DND-41 (cell line): Measurements from ENCODE around the gene BNC2.

Source experiments
- ATAC-seq: fragments of 200-7000 bp; cut with Tn5 transposase; 3 replicates; pipeline ENCODE4 v1.9.1; 2021; ENCODE audit warnings: low read depth; ENCODE audit not compliant: insufficient read depth
- DNase-seq: peaks from one replicate; pipeline ENCODE4 v3.0.0-alpha.2; 2020
- H2AFZ ChIP-seq: 2 replicates; pipeline ENCODE4 v1.6.0; 2012; ENCODE audit warnings: low read depth, low read length
- H3K27ac ChIP-seq: 2 replicates; pipeline ENCODE4 v1.5.1; 2012; ENCODE audit warnings: low read length, inconsistent platforms
- H3K27me3 ChIP-seq: fragments of 200-600 bp; sonication (generic); 2 replicates; pipeline ENCODE4 v1.6.0; 2012; ENCODE audit warnings: low read length, mild to moderate bottlenecking, inconsistent platforms; ENCODE audit not compliant: insufficient read depth, poor library complexity
- H3K36me3 ChIP-seq: 2 replicates; pipeline ENCODE4 v1.5.1; 2012; ENCODE audit warnings: low read length, inconsistent platforms; ENCODE audit not compliant: insufficient read depth
- H3K4me1 ChIP-seq: 2 replicates; pipeline ENCODE4 v1.5.1; 2012; ENCODE audit warnings: mild to moderate bottlenecking, low read length; ENCODE audit not compliant: insufficient read depth
- H3K4me2 ChIP-seq: 2 replicates; pipeline ENCODE4 v1.6.0; 2012; ENCODE audit warnings: mild to moderate bottlenecking, moderate library complexity, low read length, inconsistent platforms; ENCODE audit not compliant: insufficient read depth
- H3K4me3 ChIP-seq, 2 experiments: fragments of 200-600 bp in 1 of 2; shearing (Covaris generic) in 1 of 2; 2 replicates each; pipeline ENCODE4 v1.5.1; 2012 to 2016; ENCODE audit warnings: inconsistent platforms in 2 of 2, low read length in 2 of 2, mild to moderate bottlenecking in 2 of 2, low read depth in 1 of 2, moderate library complexity in 1 of 2
- H3K79me2 ChIP-seq: 2 replicates; pipeline ENCODE4 v1.6.0; 2012; ENCODE audit warnings: low read length, inconsistent platforms; ENCODE audit not compliant: insufficient read depth
- H3K9ac ChIP-seq: 2 replicates; pipeline ENCODE4 v1.6.0; 2012; ENCODE audit warnings: low read depth, mild to moderate bottlenecking, inconsistent platforms, low read length, moderate library complexity
- H3K9me3 ChIP-seq: 2 replicates; pipeline ENCODE4 v1.5.1; 2012; ENCODE audit warnings: low read length, moderate library complexity, mild to moderate bottlenecking, inconsistent platforms; ENCODE audit not compliant: insufficient read depth, severe bottlenecking
- H4K20me1 ChIP-seq: 2 replicates; pipeline ENCODE4 v1.6.0; 2012; ENCODE audit warnings: low read length; ENCODE audit not compliant: insufficient read depth
- EZH2 ChIP-seq: IDR thresholded peaks from 3 replicates; pipeline ENCODE4 v1.6.1; 2012; ENCODE audit warnings: borderline replicate concordance, low read depth, mild to moderate bottlenecking, moderate library complexity, low read length, inconsistent platforms; ENCODE audit not compliant: severe bottlenecking
- TF ChIP-seq, protein P1 (sequence below): IDR thresholded peaks from 2 replicates; pipeline ENCODE4 v1.5.1; 2012; ENCODE audit warnings: borderline replicate concordance, low read length, moderate library complexity, mild to moderate bottlenecking; ENCODE audit not compliant: poor library complexity, severe bottlenecking; ENCODE audit errors: extremely low read depth

BNC2 gene

DNA sequence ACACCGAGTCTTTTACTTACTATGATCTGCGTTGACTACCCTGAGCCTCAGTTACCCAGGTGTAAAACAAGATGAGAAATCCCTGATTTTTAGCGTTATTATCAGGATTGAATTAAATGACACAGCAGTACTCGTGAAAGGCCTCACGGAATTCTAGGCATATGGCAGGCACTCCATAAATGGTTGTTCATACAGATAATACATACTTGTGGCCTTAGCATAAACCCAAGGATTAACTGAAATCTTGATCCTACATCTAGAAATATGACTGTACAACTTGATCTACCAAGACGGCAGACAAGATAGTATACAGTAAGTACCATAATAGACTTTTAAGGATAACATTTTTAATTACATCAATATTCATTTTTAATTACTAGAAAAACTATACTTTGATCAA is 409.8 kb downstream of the BNC2 start:
- no peak for ATAC-seq
- no peaks in the 10 kb centered on the region for H3K27me3 ChIP-seq
- H4K20me1 ChIP-seq, result no peaks in the 10 kb centered on the region; the same call in 1 of the 2 replicates
- no peak overlapping the region for H3K4me2 ChIP-seq
- no peak overlapping the region for H2AFZ ChIP-seq
- H3K9ac ChIP-seq, result no peak overlapping the region
- no peak for DNase-seq
- no peak overlapping the region for H3K27ac ChIP-seq
- no peaks in the 10 kb centered on the region for H3K36me3 ChIP-seq
- H3K4me1 ChIP-seq, result no peaks in the 10 kb centered on the region
- no peaks in the 10 kb centered on the region for H3K79me2 ChIP-seq
- TF ChIP-seq, protein P1, sequence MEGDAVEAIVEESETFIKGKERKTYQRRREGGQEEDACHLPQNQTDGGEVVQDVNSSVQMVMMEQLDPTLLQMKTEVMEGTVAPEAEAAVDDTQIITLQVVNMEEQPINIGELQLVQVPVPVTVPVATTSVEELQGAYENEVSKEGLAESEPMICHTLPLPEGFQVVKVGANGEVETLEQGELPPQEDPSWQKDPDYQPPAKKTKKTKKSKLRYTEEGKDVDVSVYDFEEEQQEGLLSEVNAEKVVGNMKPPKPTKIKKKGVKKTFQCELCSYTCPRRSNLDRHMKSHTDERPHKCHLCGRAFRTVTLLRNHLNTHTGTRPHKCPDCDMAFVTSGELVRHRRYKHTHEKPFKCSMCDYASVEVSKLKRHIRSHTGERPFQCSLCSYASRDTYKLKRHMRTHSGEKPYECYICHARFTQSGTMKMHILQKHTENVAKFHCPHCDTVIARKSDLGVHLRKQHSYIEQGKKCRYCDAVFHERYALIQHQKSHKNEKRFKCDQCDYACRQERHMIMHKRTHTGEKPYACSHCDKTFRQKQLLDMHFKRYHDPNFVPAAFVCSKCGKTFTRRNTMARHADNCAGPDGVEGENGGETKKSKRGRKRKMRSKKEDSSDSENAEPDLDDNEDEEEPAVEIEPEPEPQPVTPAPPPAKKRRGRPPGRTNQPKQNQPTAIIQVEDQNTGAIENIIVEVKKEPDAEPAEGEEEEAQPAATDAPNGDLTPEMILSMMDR, result no peak
- no peaks in the 10 kb centered on the region for H3K9me3 ChIP-seq
- H3K4me3 ChIP-seq, result no peak overlapping the region

DNA sequence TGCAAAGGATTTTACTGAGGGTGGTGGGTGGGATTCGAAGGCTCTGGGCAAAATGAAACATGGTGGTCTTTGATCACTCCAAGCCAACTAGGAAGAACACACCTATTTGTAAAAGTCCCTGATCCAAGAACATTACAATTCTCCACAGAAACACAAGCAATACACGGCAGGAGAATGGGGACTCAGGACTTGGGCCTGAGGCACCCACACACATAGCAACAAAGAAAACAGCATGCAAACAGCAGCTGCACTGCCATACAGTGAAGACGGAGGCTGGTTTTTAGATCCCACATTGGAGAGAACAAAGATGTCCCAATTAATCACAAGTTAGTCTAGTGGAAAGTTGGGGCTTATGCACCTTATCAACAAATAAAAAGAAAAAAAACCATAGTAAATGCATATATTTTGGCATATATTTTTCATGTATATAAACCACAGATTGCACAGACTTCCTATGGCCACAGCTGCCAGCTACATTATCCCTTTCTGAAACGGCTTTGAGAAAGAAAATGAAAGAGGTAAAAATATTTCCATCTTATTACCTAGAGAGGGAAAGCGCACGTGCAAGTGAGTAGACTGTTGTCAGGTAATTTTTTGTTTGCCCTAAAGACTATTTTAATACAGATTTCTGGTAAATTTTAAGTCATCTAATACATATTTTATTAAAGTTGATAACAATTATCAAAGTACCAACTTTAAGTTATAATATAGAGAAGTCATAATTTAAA is 410.9 kb downstream of the BNC2 start:
- Histone ChIP-seq H3K36me3 (no peaks in the 10 kb centered on the region), H3K79me2 (no peaks in the 10 kb centered on the region), H3K9me3 (no peaks in the 10 kb centered on the region), H3K4me1 (no peaks in the 10 kb centered on the region), H4K20me1 (no peaks in the 10 kb centered on the region; the same call in 1 of the 2 replicates), H3K9ac (no peak overlapping the region), H3K4me2 (no peak overlapping the region), H3K27ac (no peak overlapping the region), H3K27me3 (no peaks in the 10 kb centered on the region), H3K4me3 (no peak overlapping the region), H2AFZ (no peak overlapping the region)
- no peak for DNase-seq
- TF ChIP-seq EZH2, result no peak
- TF ChIP-seq, protein P1, result no peak
- no peak for ATAC-seq

DNA sequence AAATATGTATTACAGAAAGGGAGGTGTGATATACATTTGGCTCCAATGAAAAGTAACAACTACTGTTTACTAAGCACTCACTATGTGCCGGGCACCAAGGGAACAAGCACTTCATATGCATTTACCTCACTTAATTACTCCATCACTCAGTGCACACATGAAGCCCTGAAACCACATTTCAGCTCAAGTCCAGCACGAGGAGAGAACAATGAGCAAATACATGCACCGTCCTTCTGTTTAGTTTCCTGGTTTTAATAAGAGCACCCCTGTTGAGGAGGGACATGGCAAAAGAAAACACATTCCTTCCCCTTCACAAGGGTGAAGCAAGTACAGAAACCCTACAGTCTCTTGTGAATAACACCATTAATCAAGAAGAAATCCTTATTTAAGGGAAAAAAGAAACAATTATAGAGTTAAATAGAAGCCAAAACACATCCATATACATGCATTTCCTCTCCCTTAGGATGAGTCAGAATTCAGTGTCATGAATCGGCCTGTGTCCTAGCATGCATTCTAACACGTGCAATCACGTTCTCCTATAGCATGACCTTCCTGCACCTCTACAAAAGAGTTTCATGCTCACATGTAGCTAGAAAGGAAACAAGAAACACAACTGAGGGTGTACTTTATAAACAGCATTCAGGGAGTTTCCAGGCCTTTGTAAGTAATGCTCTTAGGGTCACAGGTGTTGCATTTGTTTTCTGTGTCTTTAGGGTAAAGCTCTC is 411.6 kb downstream of the BNC2 start:
- Histone ChIP-seq H3K9ac (no peak overlapping the region), H3K27ac (no peak overlapping the region), H3K4me2 (no peak overlapping the region), H3K79me2 (no peaks in the 10 kb centered on the region), H4K20me1 (no peaks in the 10 kb centered on the region; the same call in 1 of the 2 replicates), H3K36me3 (no peaks in the 10 kb centered on the region), H3K4me1 (no peaks in the 10 kb centered on the region), H3K27me3 (no peaks in the 10 kb centered on the region), H3K4me3 (no peak overlapping the region), H3K9me3 (no peaks in the 10 kb centered on the region), H2AFZ (no peak overlapping the region)
- DNase-seq (no peak), ATAC-seq (no peak)
- no peak for TF ChIP-seq EZH2
- TF ChIP-seq, protein P1, result no peak
